Hematopoietic multipotent progenitor cell treated with erythropoietin and hydrocortisone succinate and interleukin-3 and kit ligand, for 8 days (in vitro differentiated cells): ENCODE data around the gene FTO.
A peak's percentile ranks its signal among the peaks of the same experiment; 100 is the strongest.

Source experiments
- DNase-seq: peaks from one replicate; pipeline ENCODE4 v3.0.0-alpha.2; 2015

FTO gene

GRCh38 chr16:54107583-54108202 is 403.7 kb downstream of the FTO start:
- DNase-seq: no peak

GRCh38 chr16:54110016-54110981 is 406.3 kb downstream of the FTO start:
- no peak for DNase-seq

GRCh38 chr16:54112451-54113206 is 408.7 kb downstream of the FTO start:
- DNase-seq: no peak

GRCh38 chr16:54115558-54115957 is 411.6 kb downstream of the FTO start:
- no peak for DNase-seq

- no peak for DNase-seq
These were observed 412.2 kb downstream of the FTO start for GRCh38 chr16:54116124-54116655.

GRCh38 chr16:54118846-54119245 is 414.9 kb downstream of the FTO start:
- DNase-seq: no peak

GRCh38 chr16:54120846-54121480 is 417.0 kb downstream of the FTO start:
- no peak for DNase-seq

- DNase-seq: no peak
These were observed 417.8 kb downstream of the FTO start for GRCh38 chr16:54121539-54122295.

GRCh38 chr16:54123766-54124165 is 419.8 kb downstream of the FTO start:
- DNase-seq: no peak

- no peak for DNase-seq
These were observed 422.0 kb downstream of the FTO start for GRCh38 chr16:54125751-54126655.

- DNase-seq: no peak
These were observed 423.0 kb downstream of the FTO start for GRCh38 chr16:54126907-54127306.

GRCh38 chr16:54128629-54129234 is 424.8 kb downstream of the FTO start:
- DNase-seq: no peak

GRCh38 chr16:54129810-54130209 is 425.9 kb downstream of the FTO start:
- DNase-seq: no peak

GRCh38 chr16:54135361-54136275 is 431.7 kb downstream of the FTO start:
- DNase-seq: no peak

GRCh38 chr16:54136276-54136625 is 432.3 kb downstream of the FTO start:
- DNase-seq: no peak

- peak; percentile 33 for DNase-seq
These were observed 436.3 kb downstream of the FTO start for GRCh38 chr16:54140057-54140787.

GRCh38 chr16:54140788-54141136 is 436.8 kb downstream of the FTO start:
- no peak for DNase-seq

GRCh38 chr16:54142787-54143186 is 438.8 kb downstream of the FTO start:
- DNase-seq: no peak

- no peak for DNase-seq
These were observed 439.5 kb downstream of the FTO start for GRCh38 chr16:54143410-54143809.
